ENCODE data around the gene MTNR1B. TPM values are rescaled to one million over a fixed set of nuclear protein-coding genes. Genes with fewer than 3 reads are reported as not detected.

MTNR1B gene
- total RNA-seq, 2 experiments from 2014 or later: not detected

- no peak overlapping the region for H3K27ac ChIP-seq (ENCODE audit: low read depth in 1 of 2, low read length in 2 of 2)
- H3K4me3 ChIP-seq (ENCODE audit: low read length): no peak overlapping the region
- Mint-ChIP-seq H3K27ac (no peak overlapping the region), H3K4me1 (ENCODE audit: low read depth) (no peaks in the 10 kb centered on the region), H3K27me3 (peaks cover 15% of the 10 kb centered on the region), H3K9me3 (no peaks in the 10 kb centered on the region), H3K4me3 (no peak overlapping the region), H3K36me3 (ENCODE audit: low read depth) (no peaks in the 10 kb centered on the region)
- intact Hi-C loops (cut with DNase I, micrococcal nuclease): no loop called here
- no peak for TF ChIP-seq CTCF (IDR thresholded peaks at IDR 0.05)
- peaks cover 0 to 3% of the 10 kb centered on the region in 2 experiments for H3K9me3 ChIP-seq (ENCODE audit: control insufficient read depth in 1 of 2, insufficient read depth in 1 of 2, low read length in 2 of 2)
- DNase-seq (no peak), ATAC-seq (ENCODE audit: poor library complexity) (no peak)
- ChIA-PET POLR2A (no interaction called here), CTCF (no interaction called here)
- no peaks in the 10 kb centered on the region for H3K4me1 ChIP-seq (ENCODE audit: insufficient read depth, low read length)
- H3K36me3 ChIP-seq (ENCODE audit: insufficient read depth, low read length): no peaks in the 10 kb centered on the region
- no peaks in the 10 kb centered on the region for H3K27me3 ChIP-seq (ENCODE audit: control insufficient read depth in 1 of 2, insufficient read depth in 2 of 2, low read length in 2 of 2)
These were observed 51.0 kb downstream of the MTNR1B start for GRCh38 chr11:93020248-93021046.

GRCh38 chr11:93024369-93024768, 54.9 kb downstream of the MTNR1B start:
- no peaks in the 10 kb centered on the region for H3K36me3 Mint-ChIP-seq (ENCODE audit: low read depth)
- H3K4me1 Mint-ChIP-seq (ENCODE audit: low read depth): no peaks in the 10 kb centered on the region
- TF ChIP-seq CTCF (IDR thresholded peaks at IDR 0.05): no peak
- Histone ChIP-seq H3K4me3 (ENCODE audit: low read length) (no peak overlapping the region), H3K9me3 (ENCODE audit: control insufficient read depth in 1 of 2, insufficient read depth in 1 of 2, low read length in 2 of 2) (no peaks in the 10 kb centered on the region), H3K27me3 (ENCODE audit: control insufficient read depth in 1 of 2, insufficient read depth in 2 of 2, low read length in 2 of 2) (no peaks in the 10 kb centered on the region), H3K4me1 (ENCODE audit: insufficient read depth, low read length) (no peaks in the 10 kb centered on the region), H3K27ac (ENCODE audit: low read depth in 1 of 2, low read length in 2 of 2) (no peak overlapping the region), H3K36me3 (ENCODE audit: insufficient read depth, low read length) (no peaks in the 10 kb centered on the region)
- CTCF ChIA-PET: no interaction called here
- H3K4me3 Mint-ChIP-seq: no peak overlapping the region
- intact Hi-C loops (cut with DNase I, micrococcal nuclease): no loop called here
- H3K27ac Mint-ChIP-seq: no peak overlapping the region
- H3K27me3 Mint-ChIP-seq: peaks cover 6% of the 10 kb centered on the region
- no peak for DNase-seq
- H3K9me3 Mint-ChIP-seq: no peaks in the 10 kb centered on the region
- ATAC-seq (ENCODE audit: poor library complexity): no peak
- POLR2A ChIA-PET: interaction anchor here (0.6 kb wide), 1 partner anchor 31 kb away, joined by 3 read pairs; no protein-coding TSS in a partner anchor

- Histone ChIP-seq H3K27me3 (ENCODE audit: control insufficient read depth in 1 of 2, insufficient read depth in 2 of 2, low read length in 2 of 2) (no peaks in the 10 kb centered on the region), H3K4me1 (ENCODE audit: insufficient read depth, low read length) (no peaks in the 10 kb centered on the region), H3K4me3 (ENCODE audit: low read length) (no peak overlapping the region), H3K27ac (ENCODE audit: low read depth in 1 of 2, low read length in 2 of 2) (no peak overlapping the region), H3K36me3 (ENCODE audit: insufficient read depth, low read length) (no peaks in the 10 kb centered on the region), H3K9me3 (ENCODE audit: control insufficient read depth in 1 of 2, insufficient read depth in 1 of 2, low read length in 2 of 2) (no peaks in the 10 kb centered on the region)
- Mint-ChIP-seq H3K9me3 (no peaks in the 10 kb centered on the region), H3K36me3 (ENCODE audit: low read depth) (no peaks in the 10 kb centered on the region), H3K4me3 (no peak overlapping the region), H3K27me3 (peaks cover 6% of the 10 kb centered on the region), H3K27ac (no peak overlapping the region), H3K4me1 (ENCODE audit: low read depth) (no peaks in the 10 kb centered on the region)
- DNase-seq (no peak), ATAC-seq (ENCODE audit: poor library complexity) (no peak)
- no peak for TF ChIP-seq CTCF (IDR thresholded peaks at IDR 0.05)
- CTCF ChIA-PET: no interaction called here
- intact Hi-C loops (cut with DNase I, micrococcal nuclease): no loop called here
- POLR2A ChIA-PET: no interaction called here
These were observed 56.3 kb downstream of the MTNR1B start for GRCh38 chr11:93025558-93026255.

Measured in CD4-positive, alpha-beta T cell (primary cell).